Astrocyte of the spinal cord (primary cell): Measurements from ENCODE around the gene EFCAB11.

Experiments
- DNase-seq: peaks from one replicate; pipeline ENCODE4 v3.0.0; 2011; ENCODE audit warnings: low read depth, low spot score
- H3K4me3 ChIP-seq: 2 replicates; pipeline ENCODE4 v1.5.1; 2011; ENCODE audit warnings: low read depth, mild to moderate bottlenecking, low read length, moderate library complexity
- CTCF ChIP-seq: IDR thresholded peaks from 2 replicates; pipeline ENCODE4 v1.5.1; 2012; ENCODE audit warnings: low read depth, mild to moderate bottlenecking, low read length, inconsistent platforms
- in situ Hi-C: cut with HindIII; loops from 2 replicates; pipeline ENCODE4 v1.10.0; 2017; ENCODE audit warnings: low sequenced_read_pairs

The EFCAB11 gene

GRCh38 chr14:89851106-89851505, 103.4 kb downstream of the EFCAB11 start:
- in situ Hi-C loops = no loop called here
- no peak for TF ChIP-seq CTCF
- no peak overlapping the region for H3K4me3 ChIP-seq
- DNase-seq = no peak

DNA sequence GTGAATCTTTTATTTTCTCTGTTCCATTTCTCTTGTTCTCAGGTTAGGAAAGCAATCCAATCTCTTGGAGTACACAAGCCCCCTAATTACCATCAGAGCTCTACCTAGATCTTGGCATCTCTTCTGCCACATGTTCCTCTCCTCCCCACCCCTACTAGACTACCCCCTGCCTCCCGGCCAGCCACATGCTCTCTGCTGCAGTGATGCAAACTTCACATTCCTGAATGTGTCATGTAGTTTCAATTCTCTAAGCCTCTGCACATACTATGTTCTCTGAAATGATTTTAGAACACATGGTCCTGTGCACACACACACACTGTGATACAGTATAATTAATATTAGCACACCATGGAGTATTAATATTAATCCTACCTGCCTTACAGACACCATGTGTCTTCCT, 104.6 kb downstream of the EFCAB11 start:
- DNase-seq = peak; percentile 56
- no peak overlapping the region for H3K4me3 ChIP-seq
- TF ChIP-seq CTCF = no peak
- in situ Hi-C loops = no loop called here

GRCh38 chr14:89848165-89848564, 106.4 kb downstream of the EFCAB11 start:
- in situ Hi-C loops = no loop called here
- no peak overlapping the region for H3K4me3 ChIP-seq
- TF ChIP-seq CTCF = peak; percentile 67
- peak; percentile 30 for DNase-seq

DNA sequence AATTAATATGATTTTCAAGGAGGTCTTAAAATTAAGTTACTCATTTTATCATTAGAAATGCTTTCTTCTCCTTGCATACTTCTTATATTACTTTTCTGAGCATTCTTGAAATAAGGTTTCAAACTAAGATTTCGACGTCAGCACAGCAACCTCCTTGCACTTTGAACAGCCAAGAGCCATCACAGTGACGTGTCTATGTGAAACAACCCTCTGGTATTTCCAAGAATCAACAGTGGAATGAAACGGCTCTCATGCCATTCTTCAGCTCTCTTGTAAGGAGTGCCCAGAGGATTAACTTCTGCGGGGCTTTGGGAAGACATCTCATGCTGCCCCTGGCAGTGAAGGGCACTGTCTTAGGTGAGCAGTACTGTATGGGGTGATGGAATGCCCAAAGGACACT, 109.2 kb downstream of the EFCAB11 start:
- no peak overlapping the region for H3K4me3 ChIP-seq
- in situ Hi-C loops = no loop called here
- peak; percentile 83 for DNase-seq
- no peak for TF ChIP-seq CTCF

- no peak overlapping the region for H3K4me3 ChIP-seq
- in situ Hi-C loops = no loop called here
- no peak for TF ChIP-seq CTCF
These were observed 110.0 kb downstream of the EFCAB11 start for GRCh38 chr14:89844508-89844907.

GRCh38 chr14:89842837-89843236, 111.7 kb downstream of the EFCAB11 start:
- H3K4me3 ChIP-seq = no peak overlapping the region
- in situ Hi-C loops = no loop called here
- TF ChIP-seq CTCF = no peak
- no peak for DNase-seq

More at GRCh38 chr14:89844508-89844907, 110.0 kb downstream of the EFCAB11 start:
- DNase-seq = no peak

DNA sequence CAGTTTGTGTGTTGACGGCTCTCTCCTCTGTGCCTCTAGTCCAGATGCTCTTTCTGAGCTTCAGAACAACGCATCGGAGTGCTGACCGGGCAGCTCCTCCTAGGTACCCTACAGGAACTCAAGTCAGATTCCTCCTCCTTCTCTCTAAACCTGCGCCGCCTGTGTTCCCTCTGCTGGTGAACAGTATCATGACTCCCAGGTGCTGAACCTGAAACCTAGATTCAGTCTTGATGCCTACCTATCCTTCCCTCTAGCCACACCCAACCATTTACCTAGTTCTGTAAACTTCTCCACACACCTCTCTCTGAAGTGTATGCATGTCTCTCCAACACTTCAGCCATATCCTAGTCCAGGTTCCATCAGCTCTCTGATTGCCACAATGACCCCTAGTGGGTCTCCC, 112.7 kb downstream of the EFCAB11 start:
- no peak overlapping the region for H3K4me3 ChIP-seq
- TF ChIP-seq CTCF = no peak
- in situ Hi-C loops = no loop called here
- DNase-seq = no peak
